Stimulated activated CD4-positive, alpha-beta T cell treated with anti-CD3 and anti-CD28 coated beads, Interleukin-4, amount 100 ng/mL, for 4 hours (primary cell): Measurements from ENCODE around the gene TUT7.
"Not testable (repeated sequence)": the region's sequence is repeated elsewhere in the genome, so short reads cannot be mapped to it uniquely, and the experiment has no call there.

Experiments
- DNase-seq, 2 experiments: peaks; one replicate each; pipeline ENCODE4 v3.0.0-alpha.2; 2020

Gene TUT7

GRCh38 chr9:86290341-86290740, 63.9 kb downstream of the TUT7 start:
- not testable (repeated sequence) for DNase-seq

GRCh38 chr9:86288499-86289198, 65.6 kb downstream of the TUT7 start:
- DNase-seq = no peak

- peak in 1 of 2 experiments; percentile 11 for DNase-seq
Observed at GRCh38 chr9:86287013-86287412, 67.2 kb downstream of the TUT7 start.

GRCh38 chr9:86286278-86286677, 67.9 kb downstream of the TUT7 start:
- no peak for DNase-seq

- no peak for DNase-seq
Observed at GRCh38 chr9:86285261-86285660, 68.9 kb downstream of the TUT7 start.

- DNase-seq = no peak
Observed at GRCh38 chr9:86282979-86283535, 71.2 kb downstream of the TUT7 start.

- peak; percentile 95 to 99 for DNase-seq
Observed at GRCh38 chr9:86282077-86282978, 71.9 kb downstream of the TUT7 start, which contains the start of gene ISCA1. TSS of gene ISCA1 (minus strand) at chr9:86282538. CDS start at chr9:86282458, 80 bp downstream.

GRCh38 chr9:86281593-86282076, 72.6 kb downstream of the TUT7 start:
- DNase-seq = no peak

- no peak for DNase-seq
Observed at GRCh38 chr9:86280580-86280979, 73.6 kb downstream of the TUT7 start.

DNA sequence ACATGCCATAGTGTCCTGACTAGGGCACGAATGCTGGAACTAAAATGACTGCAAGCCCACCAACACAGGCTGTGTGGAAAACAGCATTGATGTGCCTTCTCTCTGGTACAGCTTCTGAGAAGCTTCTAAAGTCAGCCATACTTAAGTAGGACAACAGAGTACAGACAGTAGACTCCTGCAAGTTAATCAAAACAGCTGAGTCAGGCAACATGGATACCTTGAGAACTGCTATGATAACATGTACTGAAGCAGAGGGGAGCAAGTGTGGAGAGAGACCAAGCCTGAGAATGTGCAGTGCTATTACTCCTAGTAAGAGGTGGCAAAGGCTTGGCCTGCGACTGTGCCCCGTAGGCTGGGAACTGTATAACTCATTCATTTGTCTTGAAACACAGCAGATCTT, 74.4 kb downstream of the TUT7 start:
- DNase-seq = no peak

GRCh38 chr9:86277072-86277471, 77.1 kb downstream of the TUT7 start:
- DNase-seq = no peak

- no peak for DNase-seq
Observed at GRCh38 chr9:86275962-86276361, 78.2 kb downstream of the TUT7 start.

DNA sequence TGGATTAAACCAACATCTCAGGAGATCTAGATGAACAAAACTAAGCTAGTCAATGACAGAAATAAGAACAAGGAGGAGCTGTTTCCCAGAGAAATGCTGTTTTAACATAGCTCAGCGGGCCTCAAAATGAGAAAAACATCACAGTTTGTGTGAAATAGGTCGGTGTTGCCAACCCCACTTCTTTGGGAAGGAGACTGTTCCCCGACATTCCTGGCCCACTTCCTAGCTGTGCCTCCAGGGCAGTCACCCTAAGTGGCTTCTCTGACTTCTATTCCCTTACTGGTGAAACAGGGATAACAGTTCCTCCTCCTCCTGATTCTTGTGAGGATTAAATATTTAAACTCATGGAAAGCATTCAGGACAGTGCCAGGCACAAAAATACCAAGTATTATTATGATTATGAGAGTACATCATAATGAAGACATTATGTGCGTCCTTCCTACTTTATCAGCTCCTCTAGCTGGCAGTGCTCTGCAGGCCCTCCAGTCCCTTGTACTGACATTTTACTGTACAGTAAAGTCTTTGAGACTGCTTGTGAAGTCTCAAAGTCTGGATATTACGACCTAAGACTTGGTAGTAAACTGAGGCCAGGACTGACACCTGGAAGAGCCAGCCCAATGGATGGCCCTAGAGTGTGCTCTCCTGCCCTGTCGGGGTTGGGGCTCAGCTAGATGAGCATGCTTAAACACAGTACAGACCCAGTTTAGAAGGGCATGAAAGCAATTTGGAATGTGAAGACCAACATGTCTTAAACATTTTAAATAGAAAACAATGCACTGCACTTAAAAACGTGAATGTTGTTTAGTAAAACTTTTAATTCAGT, 79.2 kb downstream of the TUT7 start:
- DNase-seq = no peak

GRCh38 chr9:86272221-86272620, 82.0 kb downstream of the TUT7 start:
- no peak for DNase-seq

DNA sequence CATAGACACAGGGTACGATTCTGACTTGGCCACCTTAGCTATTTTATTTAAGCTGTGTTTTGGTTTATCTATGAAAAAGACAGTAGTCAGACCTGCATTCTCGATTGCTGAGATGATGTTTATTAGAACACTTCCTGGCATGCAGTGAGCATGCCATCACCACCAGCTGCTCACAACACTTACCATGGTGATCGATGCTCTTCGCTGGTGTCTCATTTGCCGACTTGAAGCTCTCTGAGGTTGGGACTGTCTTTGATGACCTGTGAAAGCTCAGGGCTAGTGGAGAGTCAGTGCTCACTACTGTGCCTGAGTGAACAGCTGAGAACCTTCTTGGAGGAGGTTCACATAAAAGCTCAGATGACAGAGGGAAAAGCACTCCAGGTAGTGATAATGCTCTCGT, 90.3 kb downstream of the TUT7 start:
- DNase-seq = no peak

- no peak for DNase-seq
Observed at GRCh38 chr9:86262492-86262891, 91.7 kb downstream of the TUT7 start.

DNA sequence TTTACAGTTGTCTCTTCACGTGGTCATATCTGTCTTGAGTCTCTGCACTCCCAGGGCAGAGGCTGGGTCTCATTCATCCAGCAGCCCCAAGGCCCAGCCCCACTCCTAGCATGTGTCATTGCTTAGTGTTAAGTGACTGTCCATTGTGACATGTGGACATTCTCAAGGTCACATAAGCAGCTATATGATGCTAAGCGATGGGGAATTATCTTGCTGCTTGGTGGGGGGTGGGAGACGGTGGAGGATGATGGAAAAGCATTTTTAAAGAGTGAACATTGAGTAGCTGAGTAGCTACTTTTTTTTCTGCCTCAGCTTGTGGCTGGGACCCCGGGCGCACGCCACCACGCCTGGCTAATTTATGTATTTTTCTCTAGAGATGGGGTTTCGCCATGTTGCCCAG, 94.7 kb downstream of the TUT7 start, which contains the start of gene C9orf153:
C9orf153 (minus strand) TSS at position 101 of the 400 bp plus-strand sequence. CDS start 30,054 bp downstream, outside the sequence.
- DNase-seq = no peak

DNA sequence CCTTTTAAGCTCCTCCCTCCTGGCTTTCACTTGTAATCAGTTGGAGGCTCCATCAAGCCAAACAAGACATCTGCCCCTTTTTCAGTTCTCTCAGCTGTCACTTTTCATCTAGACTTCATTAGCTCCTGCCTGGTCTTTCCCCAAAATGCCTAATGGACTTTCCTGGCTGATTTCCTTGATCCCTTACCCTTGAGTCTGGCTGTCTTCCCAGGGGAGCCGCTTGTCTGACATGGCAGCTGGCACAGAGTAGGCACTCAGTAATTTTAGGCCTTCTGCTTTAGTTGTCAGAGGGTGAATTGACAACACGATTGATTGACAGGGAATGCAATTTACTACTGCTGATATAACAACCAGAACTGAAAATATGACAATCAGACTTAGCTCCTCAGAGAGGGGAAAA, 96.8 kb downstream of the TUT7 start:
- no peak for DNase-seq

GRCh38 chr9:86256653-86257052, 97.6 kb downstream of the TUT7 start:
- DNase-seq = no peak

DNA sequence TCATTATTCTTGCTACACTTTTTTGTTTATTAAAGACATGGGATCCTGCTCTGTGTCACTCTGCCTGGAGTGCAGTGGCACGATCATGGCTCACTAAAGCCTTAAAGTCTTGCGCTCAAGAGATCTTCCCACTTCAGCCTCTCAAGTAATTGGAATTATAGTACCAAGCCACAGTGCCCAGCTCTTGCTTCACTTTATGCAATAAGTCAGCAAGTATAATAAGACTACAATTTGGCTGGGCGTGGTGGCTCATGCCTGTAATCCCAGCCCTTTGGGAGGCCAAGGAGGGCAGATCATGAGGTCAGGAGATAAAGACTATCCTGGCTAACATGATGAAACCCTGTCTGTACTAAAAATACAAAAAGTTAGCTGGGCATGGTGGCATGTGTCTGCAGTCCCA, 100.6 kb downstream of the TUT7 start:
- no peak for DNase-seq

DNA sequence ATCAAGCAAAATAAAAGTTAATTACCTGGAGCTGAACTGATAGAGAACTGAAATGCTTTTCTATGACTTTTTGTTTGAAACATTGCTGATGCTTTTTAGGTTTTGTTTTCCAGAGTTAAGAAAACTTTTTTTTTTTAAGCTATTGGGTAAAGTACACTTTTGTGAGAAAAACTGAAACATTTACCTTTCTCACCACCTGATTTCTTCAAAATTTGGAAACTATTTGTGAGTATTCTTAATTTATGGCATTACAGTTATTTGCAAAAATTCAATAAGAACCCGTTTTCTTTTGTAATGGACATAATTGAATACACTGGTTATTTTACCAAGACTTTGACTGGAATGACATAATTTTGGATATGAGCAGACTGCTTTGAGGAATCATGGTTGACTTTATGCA, 101.3 kb downstream of the TUT7 start:
- no peak for DNase-seq

GRCh38 chr9:86250123-86250522, 104.1 kb downstream of the TUT7 start:
- DNase-seq = no peak

DNA sequence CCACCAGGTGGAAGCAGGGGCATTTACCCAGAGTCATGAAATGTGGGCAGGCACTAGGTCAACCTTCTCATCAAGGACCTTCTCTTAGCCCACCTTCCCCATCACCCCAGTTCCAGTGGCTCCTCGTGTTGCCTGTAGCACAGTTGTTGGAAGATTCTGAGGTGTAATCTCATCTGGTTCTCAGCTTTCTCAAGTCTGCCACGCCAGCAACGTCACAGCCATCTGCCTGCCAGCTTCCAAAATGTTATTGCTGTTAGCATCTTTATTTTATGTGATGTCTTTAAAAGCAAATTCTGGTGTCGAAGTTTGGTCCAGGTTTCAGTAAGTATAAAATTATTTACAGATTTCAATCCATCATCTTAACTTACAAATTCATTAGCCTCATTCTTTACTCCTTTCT, 105.5 kb downstream of the TUT7 start:
- no peak for DNase-seq
